HCT116 (cell line): ENCODE results near the gene CEP70. TPM values are rescaled to one million over a fixed set of nuclear protein-coding genes. Genes with fewer than 3 reads are reported as not detected.

Source experiments
- ATAC-seq: fragments of 200-7000 bp; cut with Tn5 transposase; 2 replicates; pipeline ENCODE4 v1.9.1; 2020; ENCODE audit warnings: mild to moderate bottlenecking, moderate library complexity
- BruUV-seq: library from RNA; stranded (reverse); fragments of 400-500 nt; replicated peaks from 2 replicates; lab custom pipeline; 2021; lab: Mats Ljungman, UMichigan
- CTCF ChIA-PET: fragments of 300-600 bp; sonication (Branson Sonifier 250); formaldehyde crosslinking; loops from one replicate; lab custom pipeline; 2021; ENCODE audit warnings: antibody characterized with exemption; lab: Charles Lee
- POLR2A ChIA-PET: fragments of 300-600, 350-600 bp; sonication (Branson Sonifier 250); formaldehyde crosslinking; loops from one replicate; lab custom pipeline; 2021; ENCODE audit warnings: antibody characterized with exemption; lab: Charles Lee
- RAD21 ChIA-PET, 2 experiments: fragments of 300-600 bp; sonication (Branson Sonifier 250); formaldehyde crosslinking; loops; one replicate each; lab custom pipeline; 2023; ENCODE audit warnings: low total read pairs in 2 of 2; ENCODE audit not compliant: uncharacterized antibody in 2 of 2, unreplicated experiment in 2 of 2, low non-redundant PET in 1 of 2; lab: Charles Lee
- DNase-seq: peaks from one replicate; pipeline ENCODE4 v3.0.0-alpha.2; 2010; ENCODE audit warnings: low read depth, low spot score
- H2AFZ ChIP-seq: fragments of 200-600 bp; shearing (Covaris generic), sonication (generic); 2 replicates; pipeline ENCODE4 v1.6.1; 2017; ENCODE audit warnings: low read depth, mixed run types, mixed read lengths, antibody characterized with exemption, low read length; ENCODE audit not compliant: poor library complexity, severe bottlenecking
- H3K27ac ChIP-seq: 2 replicates; pipeline ENCODE4 v1.5.1; 2012; ENCODE audit warnings: low read depth, low read length
- H3K27me3 ChIP-seq: fragments of 200-600 bp; sonication (generic); 2 replicates; pipeline ENCODE4 v1.6.1; 2016; ENCODE audit warnings: mixed run types, low read length, mixed read lengths; ENCODE audit not compliant: insufficient read depth
- H3K36me3 ChIP-seq, 2 experiments: fragments of 200-500 bp in 1 of 2; fragments of 200-600 bp in 1 of 2; sonication (Bioruptor generic) in 1 of 2; sonication (generic) in 1 of 2; 2 replicates each; pipeline versions ENCODE4 v1.5.1 to v1.6.1; 2014 to 2016; ENCODE audit warnings: low read length in 2 of 2, inconsistent platforms in 1 of 2, mixed read lengths in 1 of 2, mixed run types in 1 of 2; ENCODE audit not compliant: insufficient read depth in 2 of 2, control insufficient read depth in 1 of 2
- H3K4me1 ChIP-seq, 2 experiments: fragments of 200-600 bp in 1 of 2; sonication (generic) in 1 of 2; 2 replicates each; pipeline versions ENCODE4 v1.5.1 to v1.6.1; 2012 to 2017; ENCODE audit warnings: low read length in 2 of 2, inconsistent platforms in 1 of 2, mild to moderate bottlenecking in 1 of 2, mixed read lengths in 1 of 2, mixed run types in 1 of 2, moderate library complexity in 1 of 2; ENCODE audit not compliant: insufficient read depth in 2 of 2, control insufficient read depth in 1 of 2
- H3K4me2 ChIP-seq: fragments of 200-600 bp; sonication (generic); 2 replicates; pipeline ENCODE4 v1.6.1; 2017; ENCODE audit warnings: mixed run types, low read length, mixed read lengths
- H3K4me3 ChIP-seq, 2 experiments: fragments of 200-600 bp in 1 of 2; sonication (generic) in 1 of 2; replicated peaks in 1 of 2; 2 replicates each; pipeline ENCODE4 v1.5.1; 2011 to 2016; ENCODE audit warnings: low read length in 2 of 2, control low read depth in 1 of 2, low read depth in 1 of 2, mild to moderate bottlenecking in 1 of 2, mixed read lengths in 1 of 2, mixed run types in 1 of 2
- H3K79me2 ChIP-seq: fragments of 200-600 bp; sonication (generic); 2 replicates; pipeline ENCODE4 v1.6.1; 2017; ENCODE audit warnings: mild to moderate bottlenecking, mixed run types, low read length, moderate library complexity, mixed read lengths; ENCODE audit not compliant: insufficient read depth
- H3K9ac ChIP-seq: fragments of 200-600 bp; sonication (generic); 2 replicates; pipeline ENCODE4 v1.6.1; 2016; ENCODE audit warnings: low read length, mixed read lengths
- H3K9me2 ChIP-seq: fragments of 200-600 bp; sonication (generic), shearing (Covaris generic); 2 replicates; pipeline ENCODE4 v1.6.1; 2017; ENCODE audit warnings: mixed run types, mild to moderate bottlenecking, moderate library complexity; ENCODE audit not compliant: insufficient read depth
- H3K9me3 ChIP-seq, 2 experiments: fragments of 200-500 bp in 1 of 2; fragments of 200-600 bp in 1 of 2; sonication (Bioruptor generic) in 1 of 2; sonication (generic) in 1 of 2; 2 replicates each; pipeline ENCODE4 v1.6.1; 2014 to 2017; ENCODE audit warnings: low read length in 2 of 2, mixed read lengths in 2 of 2, inconsistent platforms in 1 of 2, low read depth in 1 of 2, mild to moderate bottlenecking in 1 of 2, mixed run types in 1 of 2, moderate library complexity in 1 of 2; ENCODE audit not compliant: control insufficient read depth in 1 of 2, insufficient read depth in 1 of 2
- H4K20me1 ChIP-seq: fragments of 200-600 bp; sonication (generic), shearing (Covaris generic); 2 replicates; pipeline ENCODE4 v1.6.1; 2017; ENCODE audit warnings: mixed run types, mild to moderate bottlenecking, moderate library complexity; ENCODE audit not compliant: insufficient read depth
- CBX3 ChIP-seq: IDR thresholded peaks from 2 replicates; pipeline ENCODE4 v1.6.1; 2012; ENCODE audit warnings: low read depth
- ELF1 ChIP-seq: IDR thresholded peaks from 2 replicates; pipeline ENCODE4 v1.6.1; 2012; ENCODE audit warnings: low read depth, borderline replicate concordance
- RAD21 ChIP-seq: IDR thresholded peaks from 2 replicates; pipeline ENCODE4 v1.6.1; 2012; ENCODE audit warnings: low read depth, mild to moderate bottlenecking
- SP1 ChIP-seq: IDR thresholded peaks from 2 replicates; pipeline ENCODE4 v1.6.1; 2012; ENCODE audit warnings: low read depth
- ZBTB33 ChIP-seq: IDR thresholded peaks from 2 replicates; pipeline ENCODE4 v1.6.1; 2011; ENCODE audit warnings: mild to moderate bottlenecking, low read length, moderate library complexity; ENCODE audit not compliant: insufficient replicate concordance; ENCODE audit errors: extremely low read depth
- ZFX ChIP-seq: fragments of 450-650 bp; IDR thresholded peaks from 2 replicates; pipeline ENCODE4 v1.6.1; 2017
- intact Hi-C: fragments of 100-400 bp; cut with micrococcal nuclease; formaldehyde crosslinking; loops from 2 replicates; pipeline ENCODE4 v1.10.0; 2022
- total RNA-seq: library from RNA; stranded (reverse); gene quantifications from one replicate; pipeline ENCODE4 v1.2.1, GENCODE V29; 2021; ENCODE audit not compliant: unreplicated experiment
- TF ChIP-seq, protein P1 (sequence below): IDR thresholded peaks from 2 replicates; pipeline ENCODE4 v1.6.1; 2012; ENCODE audit warnings: low read depth
- TF ChIP-seq, protein P2 (sequence below), 3 experiments: fragments of 200-600 bp in 1 of 3; sonication (generic) in 1 of 3; IDR thresholded peaks in 2 of 3; conservative IDR thresholded peaks in 1 of 3; 2 replicates each; pipeline ENCODE4 v1.5.1; 2012 to 2017; ENCODE audit warnings: low read depth in 2 of 3, low read length in 2 of 3, antibody characterized with exemption in 1 of 3, borderline replicate concordance in 1 of 3, control low read depth in 1 of 3, mild to moderate bottlenecking in 1 of 3, mixed read lengths in 1 of 3, mixed run types in 1 of 3, moderate library complexity in 1 of 3; ENCODE audit not compliant: insufficient read depth in 1 of 3

The CEP70 gene
- total RNA-seq, 1 experiment from 2014 or later: 38.7 TPM

DNA sequence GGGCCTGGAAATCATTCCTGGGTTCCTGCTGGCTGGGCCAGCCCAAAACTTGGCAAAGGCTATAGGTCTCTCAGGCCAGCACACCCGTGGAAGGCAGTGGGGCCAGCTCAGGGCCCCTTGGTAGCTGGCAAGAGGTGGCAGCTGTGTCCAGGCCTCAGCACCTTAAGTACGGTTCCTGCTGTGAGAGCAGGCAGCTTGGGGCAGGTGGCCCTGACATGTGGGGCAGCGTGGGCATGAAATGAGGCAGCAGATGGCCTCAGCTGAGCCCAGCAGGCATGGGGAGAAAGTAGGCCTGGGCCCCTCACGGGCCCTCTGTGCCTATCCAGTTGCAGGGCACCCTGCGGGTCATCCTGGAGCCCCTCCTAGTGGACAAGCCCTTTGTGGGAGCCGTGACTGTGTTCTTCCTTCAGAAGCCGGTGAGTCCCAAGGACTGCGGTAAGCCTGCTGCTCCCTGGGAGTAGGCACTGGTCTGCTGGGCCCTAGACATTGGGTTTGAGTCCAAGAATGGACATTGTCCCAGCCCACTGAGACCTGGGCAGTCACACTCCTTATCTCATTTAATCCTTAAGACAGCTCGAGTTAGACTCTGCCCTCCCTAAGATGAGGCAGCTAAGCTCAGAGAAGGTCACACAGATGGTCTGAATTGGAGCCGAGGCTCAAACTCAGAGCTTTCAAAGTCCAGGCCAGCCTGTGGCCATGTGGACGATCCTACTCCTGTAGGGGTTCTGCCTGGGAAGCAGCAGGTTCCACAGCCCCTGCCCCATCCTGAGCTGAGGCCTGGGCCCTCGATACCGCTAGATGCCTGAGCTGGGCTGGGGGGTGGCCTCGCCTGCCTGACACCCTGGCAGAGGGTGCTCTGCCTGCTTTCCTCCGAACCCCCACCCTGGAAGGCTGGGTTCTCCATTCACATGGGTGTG is 134.2 kb downstream of the CEP70 start:
- no peak for TF ChIP-seq CBX3
- TF ChIP-seq, protein P1, sequence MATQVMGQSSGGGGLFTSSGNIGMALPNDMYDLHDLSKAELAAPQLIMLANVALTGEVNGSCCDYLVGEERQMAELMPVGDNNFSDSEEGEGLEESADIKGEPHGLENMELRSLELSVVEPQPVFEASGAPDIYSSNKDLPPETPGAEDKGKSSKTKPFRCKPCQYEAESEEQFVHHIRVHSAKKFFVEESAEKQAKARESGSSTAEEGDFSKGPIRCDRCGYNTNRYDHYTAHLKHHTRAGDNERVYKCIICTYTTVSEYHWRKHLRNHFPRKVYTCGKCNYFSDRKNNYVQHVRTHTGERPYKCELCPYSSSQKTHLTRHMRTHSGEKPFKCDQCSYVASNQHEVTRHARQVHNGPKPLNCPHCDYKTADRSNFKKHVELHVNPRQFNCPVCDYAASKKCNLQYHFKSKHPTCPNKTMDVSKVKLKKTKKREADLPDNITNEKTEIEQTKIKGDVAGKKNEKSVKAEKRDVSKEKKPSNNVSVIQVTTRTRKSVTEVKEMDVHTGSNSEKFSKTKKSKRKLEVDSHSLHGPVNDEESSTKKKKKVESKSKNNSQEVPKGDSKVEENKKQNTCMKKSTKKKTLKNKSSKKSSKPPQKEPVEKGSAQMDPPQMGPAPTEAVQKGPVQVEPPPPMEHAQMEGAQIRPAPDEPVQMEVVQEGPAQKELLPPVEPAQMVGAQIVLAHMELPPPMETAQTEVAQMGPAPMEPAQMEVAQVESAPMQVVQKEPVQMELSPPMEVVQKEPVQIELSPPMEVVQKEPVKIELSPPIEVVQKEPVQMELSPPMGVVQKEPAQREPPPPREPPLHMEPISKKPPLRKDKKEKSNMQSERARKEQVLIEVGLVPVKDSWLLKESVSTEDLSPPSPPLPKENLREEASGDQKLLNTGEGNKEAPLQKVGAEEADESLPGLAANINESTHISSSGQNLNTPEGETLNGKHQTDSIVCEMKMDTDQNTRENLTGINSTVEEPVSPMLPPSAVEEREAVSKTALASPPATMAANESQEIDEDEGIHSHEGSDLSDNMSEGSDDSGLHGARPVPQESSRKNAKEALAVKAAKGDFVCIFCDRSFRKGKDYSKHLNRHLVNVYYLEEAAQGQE: no peak
- TF ChIP-seq, protein P2, sequence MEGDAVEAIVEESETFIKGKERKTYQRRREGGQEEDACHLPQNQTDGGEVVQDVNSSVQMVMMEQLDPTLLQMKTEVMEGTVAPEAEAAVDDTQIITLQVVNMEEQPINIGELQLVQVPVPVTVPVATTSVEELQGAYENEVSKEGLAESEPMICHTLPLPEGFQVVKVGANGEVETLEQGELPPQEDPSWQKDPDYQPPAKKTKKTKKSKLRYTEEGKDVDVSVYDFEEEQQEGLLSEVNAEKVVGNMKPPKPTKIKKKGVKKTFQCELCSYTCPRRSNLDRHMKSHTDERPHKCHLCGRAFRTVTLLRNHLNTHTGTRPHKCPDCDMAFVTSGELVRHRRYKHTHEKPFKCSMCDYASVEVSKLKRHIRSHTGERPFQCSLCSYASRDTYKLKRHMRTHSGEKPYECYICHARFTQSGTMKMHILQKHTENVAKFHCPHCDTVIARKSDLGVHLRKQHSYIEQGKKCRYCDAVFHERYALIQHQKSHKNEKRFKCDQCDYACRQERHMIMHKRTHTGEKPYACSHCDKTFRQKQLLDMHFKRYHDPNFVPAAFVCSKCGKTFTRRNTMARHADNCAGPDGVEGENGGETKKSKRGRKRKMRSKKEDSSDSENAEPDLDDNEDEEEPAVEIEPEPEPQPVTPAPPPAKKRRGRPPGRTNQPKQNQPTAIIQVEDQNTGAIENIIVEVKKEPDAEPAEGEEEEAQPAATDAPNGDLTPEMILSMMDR (IDR thresholded peaks at IDR 0.05 in 2 of 3, conservative IDR thresholded peaks at IDR 0.05 in 1 of 3; ENCODE audit: borderline replicate concordance in 1 of 3, insufficient read depth in 1 of 3, low read depth in 2 of 3, low read length in 2 of 3): peak in 2 of 3 experiments; percentile 4 to 11; a peak in 1 of 6 replicates
- no peak for TF ChIP-seq SP1
- peak; percentile 46 for TF ChIP-seq RAD21
- TF ChIP-seq ELF1: no peak
- TF ChIP-seq ZFX: no peak
- TF ChIP-seq ZBTB33: no peak
- ATAC-seq (peak; percentile 26; the same call in 1 of the 2 replicates), DNase-seq (no peak)
- no TSS peak for BruUV-seq
- Histone ChIP-seq H3K4me1 (peaks cover 0 to 5% of the 10 kb centered on the region in 2 experiments; a peak in 1 of 4 replicates), H4K20me1 (no peaks in the 10 kb centered on the region), H3K79me2 (no peaks in the 10 kb centered on the region), H3K36me3 (no peaks in the 10 kb centered on the region), H3K9ac (no peak overlapping the region), H3K9me2 (no peaks in the 10 kb centered on the region), H3K4me3 (no peak overlapping the region), H3K9me3 (no peaks in the 10 kb centered on the region), H2AFZ (no peak overlapping the region), H3K27me3 (no peaks in the 10 kb centered on the region), H3K4me2 (no peak overlapping the region), H3K27ac (no peak overlapping the region)
- ChIA-PET POLR2A (no interaction called here), CTCF (interaction anchor here (1.4 to 1.6 kb wide), 3 partner anchors 12 to 464 kb away, joined by 3 to 7 read pairs (median 4); no protein-coding TSS in a partner anchor), RAD21 (no interaction called here)
- intact Hi-C loops: loop anchor here (5.0 kb wide), 1 partner anchor 457 kb away; no protein-coding TSS in a partner anchor
